ENCODE results near the gene E2F2. TPM values are rescaled to one million over a fixed set of nuclear protein-coding genes. Genes with fewer than 3 reads are reported as not detected.

E2F2 gene
- total RNA-seq, 2 donors from 2014 or later, result 8.2 to 32.9 TPM

DNA sequence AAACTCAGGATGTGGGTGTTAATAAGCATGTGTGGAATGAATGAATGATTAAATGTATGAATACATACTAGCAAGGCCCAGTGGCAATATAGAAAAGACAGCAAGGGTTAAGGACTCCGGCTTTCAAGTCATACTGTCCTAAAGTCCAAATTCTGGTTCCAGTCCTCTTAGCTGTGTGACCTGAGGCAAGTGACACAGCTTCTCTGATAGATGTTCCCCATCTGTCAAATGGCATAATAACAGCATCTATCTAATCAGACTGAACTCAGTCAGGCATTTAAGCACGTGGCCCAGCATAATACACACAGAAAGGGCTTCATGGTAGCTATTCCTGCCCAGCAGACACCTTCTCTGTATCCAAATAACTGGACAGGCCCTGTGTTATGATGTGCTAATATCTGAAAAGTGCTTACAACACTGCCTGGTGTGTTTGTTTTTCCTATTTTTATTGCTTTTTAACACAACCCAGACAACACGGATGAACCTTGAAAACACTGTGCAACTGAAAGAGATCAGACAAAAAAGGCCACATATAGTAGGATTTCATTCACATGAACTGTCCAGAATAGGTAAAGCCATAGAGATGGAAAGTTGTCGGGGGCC, 59.5 kb downstream of the E2F2 start:
- TF ChIP-seq, protein P1, sequence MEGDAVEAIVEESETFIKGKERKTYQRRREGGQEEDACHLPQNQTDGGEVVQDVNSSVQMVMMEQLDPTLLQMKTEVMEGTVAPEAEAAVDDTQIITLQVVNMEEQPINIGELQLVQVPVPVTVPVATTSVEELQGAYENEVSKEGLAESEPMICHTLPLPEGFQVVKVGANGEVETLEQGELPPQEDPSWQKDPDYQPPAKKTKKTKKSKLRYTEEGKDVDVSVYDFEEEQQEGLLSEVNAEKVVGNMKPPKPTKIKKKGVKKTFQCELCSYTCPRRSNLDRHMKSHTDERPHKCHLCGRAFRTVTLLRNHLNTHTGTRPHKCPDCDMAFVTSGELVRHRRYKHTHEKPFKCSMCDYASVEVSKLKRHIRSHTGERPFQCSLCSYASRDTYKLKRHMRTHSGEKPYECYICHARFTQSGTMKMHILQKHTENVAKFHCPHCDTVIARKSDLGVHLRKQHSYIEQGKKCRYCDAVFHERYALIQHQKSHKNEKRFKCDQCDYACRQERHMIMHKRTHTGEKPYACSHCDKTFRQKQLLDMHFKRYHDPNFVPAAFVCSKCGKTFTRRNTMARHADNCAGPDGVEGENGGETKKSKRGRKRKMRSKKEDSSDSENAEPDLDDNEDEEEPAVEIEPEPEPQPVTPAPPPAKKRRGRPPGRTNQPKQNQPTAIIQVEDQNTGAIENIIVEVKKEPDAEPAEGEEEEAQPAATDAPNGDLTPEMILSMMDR (IDR thresholded peaks at IDR 0.05), result no peak
- DNase-seq, result no peak
- Histone ChIP-seq H3K27me3 (no peaks in the 10 kb centered on the region), H3K9me3 (no peaks in the 10 kb centered on the region), H3K27ac (no peak overlapping the region), H3K36me3 (no peaks in the 10 kb centered on the region), H3K4me3 (no peak overlapping the region), H3K4me1 (no peaks in the 10 kb centered on the region), H3K9ac (ENCODE audit: low read depth in 2 of 2, low read length in 2 of 2) (no peak overlapping the region)
- intact Hi-C loops (cut with DNase I), result no loop called here

DNA sequence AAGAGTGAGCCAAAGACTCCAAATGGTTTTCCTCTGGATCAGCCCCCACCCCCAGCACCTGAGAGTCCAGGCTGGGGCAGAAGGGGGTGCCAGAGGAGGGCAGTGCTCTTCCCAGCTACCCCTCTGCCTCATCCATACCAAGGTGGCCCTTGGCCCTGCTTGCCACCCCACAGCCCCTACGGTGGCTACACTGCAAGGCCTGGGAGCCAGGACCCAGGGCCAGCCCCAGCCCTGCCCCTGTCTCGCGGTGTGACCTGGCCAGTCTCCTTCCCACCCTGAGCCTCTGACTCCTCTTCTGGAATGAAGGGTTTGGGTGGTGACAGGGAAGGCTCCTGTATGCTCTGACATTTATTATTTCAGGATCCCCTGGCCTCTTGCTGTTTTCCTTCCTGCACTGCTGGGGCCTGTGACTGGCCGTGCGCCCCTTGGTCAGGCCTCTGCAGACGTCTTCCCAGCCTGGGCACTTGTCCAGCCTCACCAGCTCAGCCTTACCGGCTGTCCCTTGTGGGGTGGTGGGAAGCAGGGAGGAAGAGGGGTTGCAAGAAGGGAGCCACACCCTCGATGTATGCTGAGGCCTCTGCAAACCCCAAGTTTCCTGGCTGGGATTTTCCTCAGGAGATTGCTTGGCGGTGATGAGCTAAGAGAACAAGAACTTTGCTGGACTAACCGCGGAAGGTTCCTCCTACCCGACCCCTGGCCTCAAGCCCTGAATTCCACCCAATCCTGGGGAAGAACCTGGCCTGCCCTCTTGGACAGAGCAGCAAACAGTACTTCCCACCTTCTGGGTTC, 60.6 kb downstream of the E2F2 start:
- no peak overlapping the region for H3K9ac ChIP-seq (ENCODE audit: low read depth in 2 of 2, low read length in 2 of 2)
- DNase-seq, result no peak

DNA sequence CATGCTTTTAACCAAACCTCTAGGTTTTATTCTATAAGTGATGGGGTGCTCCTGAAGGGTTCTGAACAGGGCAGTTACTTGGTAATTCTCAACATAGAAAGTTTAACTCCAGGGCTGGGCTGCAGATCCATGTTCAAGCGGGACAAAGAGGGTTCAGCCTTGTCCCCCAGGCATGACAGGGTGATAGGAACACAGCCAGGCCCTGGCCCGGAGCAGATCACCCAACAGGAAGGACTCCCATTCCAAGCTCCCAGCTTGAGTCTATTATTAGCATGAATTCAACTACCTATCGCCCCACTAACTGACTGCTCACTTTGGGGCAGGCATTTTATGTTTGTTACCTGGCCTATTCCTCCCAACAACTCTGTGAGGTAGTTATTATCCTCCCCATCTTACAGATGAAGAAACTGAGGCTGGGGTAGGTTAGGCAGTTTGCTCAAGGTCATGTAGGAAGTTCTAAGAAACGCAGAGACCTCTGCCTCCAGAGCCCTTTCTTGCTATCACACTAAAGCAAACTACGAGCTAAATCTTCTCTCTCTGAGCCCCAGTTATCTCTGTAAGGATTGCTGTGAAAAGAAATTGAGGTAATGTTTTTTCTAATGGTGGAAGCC, 61.6 kb downstream of the E2F2 start:
- TF ChIP-seq, protein P1 (IDR thresholded peaks at IDR 0.05), result no peak
- H3K27ac ChIP-seq, result no peak overlapping the region

More for the DNA sequence above, 60.6 kb downstream of the E2F2 start:
- H3K27me3 ChIP-seq, result no peaks in the 10 kb centered on the region
- intact Hi-C loops (cut with DNase I), result no loop called here
- no peak overlapping the region for H3K4me3 ChIP-seq
- TF ChIP-seq, protein P1 (IDR thresholded peaks at IDR 0.05), result no peak
- H3K9me3 ChIP-seq, result no peaks in the 10 kb centered on the region
- no peak overlapping the region for H3K27ac ChIP-seq
- no peaks in the 10 kb centered on the region for H3K4me1 ChIP-seq
- no peaks in the 10 kb centered on the region for H3K36me3 ChIP-seq

DNA sequence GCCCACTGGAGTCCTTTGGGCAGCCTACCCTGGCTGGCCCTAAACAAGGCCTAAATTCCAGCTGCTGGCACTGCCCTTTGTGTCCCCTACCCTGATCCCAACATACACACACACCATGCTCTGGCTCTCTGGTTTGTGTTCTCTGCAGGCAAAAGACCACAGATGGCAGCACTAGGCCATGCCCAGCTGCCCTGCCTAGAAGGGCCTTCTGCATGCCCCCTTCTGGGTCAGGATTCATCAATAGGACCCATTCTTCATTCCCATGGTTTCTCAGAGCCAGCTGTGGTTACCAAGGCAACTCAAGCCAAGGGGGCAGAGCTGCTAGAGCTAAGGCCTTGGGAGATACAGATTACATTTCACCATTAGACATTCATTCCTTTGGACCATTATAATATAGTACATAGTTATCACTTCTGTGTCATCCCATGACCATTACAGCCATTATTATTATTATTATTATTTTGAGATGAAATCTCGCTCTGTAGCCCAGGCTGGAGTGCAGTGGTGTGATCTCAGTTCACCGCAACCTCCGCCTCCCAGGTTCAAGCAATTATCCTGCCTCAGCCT, 64.5 kb downstream of the E2F2 start:
- DNase-seq, result no peak
- intact Hi-C loops (cut with DNase I), result no loop called here
- Histone ChIP-seq H3K27me3 (no peaks in the 10 kb centered on the region), H3K4me3 (no peak overlapping the region), H3K9me3 (no peaks in the 10 kb centered on the region), H3K4me1 (no peaks in the 10 kb centered on the region), H3K36me3 (no peaks in the 10 kb centered on the region), H3K9ac (ENCODE audit: low read depth in 2 of 2, low read length in 2 of 2) (no peak overlapping the region), H3K27ac (no peak overlapping the region)
- TF ChIP-seq, protein P1 (IDR thresholded peaks at IDR 0.05), result no peak

More for the DNA sequence above, 61.6 kb downstream of the E2F2 start:
- no peak overlapping the region for H3K9ac ChIP-seq (ENCODE audit: low read depth in 2 of 2, low read length in 2 of 2)
- intact Hi-C loops (cut with DNase I), result no loop called here
- H3K4me3 ChIP-seq, result no peak overlapping the region
- H3K4me1 ChIP-seq, result no peaks in the 10 kb centered on the region
- no peak for DNase-seq
- H3K9me3 ChIP-seq, result no peaks in the 10 kb centered on the region
- no peaks in the 10 kb centered on the region for H3K27me3 ChIP-seq
- H3K36me3 ChIP-seq, result no peaks in the 10 kb centered on the region

DNA sequence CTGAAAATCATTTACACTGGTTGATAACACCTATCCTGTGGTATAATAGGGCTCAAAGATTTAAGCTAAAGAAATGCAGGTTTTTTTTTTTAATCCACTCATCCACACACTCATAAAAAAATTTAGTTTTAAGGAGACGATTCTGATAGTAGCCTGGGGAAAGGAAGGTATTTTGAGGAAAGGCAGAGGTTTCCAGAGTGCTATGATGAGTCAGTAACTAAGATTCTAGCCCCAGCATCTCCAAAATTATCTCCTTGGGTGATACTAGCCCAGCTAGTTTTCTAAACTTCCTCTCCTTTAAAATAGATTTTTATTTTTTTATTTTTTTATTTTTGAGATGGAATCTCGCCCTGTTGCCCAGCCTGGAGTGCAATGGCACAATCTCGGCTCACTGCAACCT, 67.7 kb downstream of the E2F2 start:
- Histone ChIP-seq H3K36me3 (no peaks in the 10 kb centered on the region), H3K4me3 (no peak overlapping the region), H3K4me1 (no peaks in the 10 kb centered on the region), H3K9ac (ENCODE audit: low read depth in 2 of 2, low read length in 2 of 2) (no peak overlapping the region), H3K27ac (no peak overlapping the region), H3K27me3 (no peaks in the 10 kb centered on the region), H3K9me3 (no peaks in the 10 kb centered on the region)
- TF ChIP-seq, protein P1 (IDR thresholded peaks at IDR 0.05), result no peak
- DNase-seq, result no peak
- intact Hi-C loops (cut with DNase I), result no loop called here

Measured in colonic mucosa (tissue), 4 donors.